Activated CD4-positive, alpha-beta T cell treated with anti-CD3 and anti-CD28 coated beads for 4 hours (primary cell): ENCODE measurements around the gene CLEC7A.

Experiments used
- DNase-seq, 2 donors: peaks; one replicate each; pipeline ENCODE4 v3.0.0-alpha.2; 2020

Gene CLEC7A

GRCh38 chr12:10088955-10089900, 40.8 kb downstream of the CLEC7A start:
- no peak for DNase-seq

GRCh38 chr12:10088031-10088430, 42.0 kb downstream of the CLEC7A start:
- DNase-seq, result no peak

- no peak for DNase-seq
Observed at GRCh38 chr12:10086387-10086786, 43.6 kb downstream of the CLEC7A start.

GRCh38 chr12:10084733-10085132, 45.3 kb downstream of the CLEC7A start:
- no peak for DNase-seq

- DNase-seq, result no peak
Observed at GRCh38 chr12:10082117-10082874, 47.7 kb downstream of the CLEC7A start.

- DNase-seq, result no peak
Observed at GRCh38 chr12:10075451-10075850, 54.5 kb downstream of the CLEC7A start.

GRCh38 chr12:10073261-10073660, 56.7 kb downstream of the CLEC7A start:
- no peak for DNase-seq

GRCh38 chr12:10072131-10072530, 57.9 kb downstream of the CLEC7A start:
- DNase-seq, result no peak

GRCh38 chr12:10070380-10070779, 59.6 kb downstream of the CLEC7A start:
- DNase-seq, result no peak

- DNase-seq, result no peak
Observed at GRCh38 chr12:10069976-10070375, 60.0 kb downstream of the CLEC7A start.

- DNase-seq, result no peak
Observed at GRCh38 chr12:10069099-10069498, 60.9 kb downstream of the CLEC7A start.

GRCh38 chr12:10068644-10069043, 61.4 kb downstream of the CLEC7A start:
- no peak for DNase-seq

- DNase-seq, result no peak
Observed at GRCh38 chr12:10067942-10068341, 62.1 kb downstream of the CLEC7A start.

- DNase-seq, result no peak
Observed at GRCh38 chr12:10067264-10067663, 62.7 kb downstream of the CLEC7A start.
